Hepatocyte (in vitro differentiated cells): ENCODE results near the gene ICE1. TPM values are rescaled to one million over a fixed set of nuclear protein-coding genes. Genes with fewer than 3 reads are reported as not detected.
A peak's percentile ranks its signal among the peaks of the same experiment; 100 is the strongest.

Experiments used
- DNase-seq: peaks from one replicate; pipeline ENCODE4 v3.0.0-alpha.2; 2016; ENCODE audit warnings: low spot score
- H2AFZ ChIP-seq: fragments of 200-600 bp; sonication (generic); 2 replicates; pipeline ENCODE4 v1.6.0; 2016; ENCODE audit warnings: antibody characterized with exemption, mild to moderate bottlenecking
- H3K27ac ChIP-seq: fragments of 200-600 bp; sonication (generic); 2 replicates; pipeline ENCODE4 v1.5.1; 2016; ENCODE audit warnings: mild to moderate bottlenecking
- H3K27me3 ChIP-seq: fragments of 200-600 bp; sonication (generic); 2 replicates; pipeline ENCODE4 v1.6.1; 2016
- H3K36me3 ChIP-seq: fragments of 200-600 bp; sonication (generic); replicated peaks from 2 replicates; pipeline ENCODE4 v1.5.1; 2016; ENCODE audit warnings: low read depth; ENCODE audit not compliant: insufficient read depth
- H3K4me1 ChIP-seq: fragments of 200-600 bp; sonication (generic); 2 replicates; pipeline ENCODE4 v1.5.1; 2016; ENCODE audit warnings: mild to moderate bottlenecking, moderate library complexity; ENCODE audit not compliant: insufficient read depth
- H3K4me2 ChIP-seq: fragments of 200-600 bp; sonication (generic); 2 replicates; pipeline ENCODE4 v1.6.0; 2016
- H3K4me3 ChIP-seq: fragments of 200-600 bp; sonication (generic); 2 replicates; pipeline ENCODE4 v1.5.1; 2016; ENCODE audit warnings: mild to moderate bottlenecking
- H3K79me2 ChIP-seq: fragments of 200-600 bp; sonication (generic); 2 replicates; pipeline ENCODE4 v1.6.0; 2017; ENCODE audit warnings: mild to moderate bottlenecking
- H3K9me2 ChIP-seq: fragments of 200-600 bp; sonication (generic); replicated peaks from 2 replicates; pipeline ENCODE4 v1.6.0; 2017; ENCODE audit warnings: mild to moderate bottlenecking; ENCODE audit not compliant: insufficient read depth
- H3K9me3 ChIP-seq: fragments of 200-600 bp; sonication (generic); 2 replicates; pipeline ENCODE4 v1.5.1; 2016; ENCODE audit warnings: low read depth, mild to moderate bottlenecking
- H4K20me1 ChIP-seq: fragments of 200-600 bp; sonication (generic); 2 replicates; pipeline ENCODE4 v1.6.0; 2016; ENCODE audit warnings: mild to moderate bottlenecking; ENCODE audit not compliant: insufficient read depth, poor library complexity, severe bottlenecking
- EZH2 ChIP-seq: fragments of 200-600 bp; sonication (generic); IDR thresholded peaks from 2 replicates; pipeline ENCODE4 v1.6.1; 2016; ENCODE audit warnings: antibody characterized with exemption, mild to moderate bottlenecking, borderline replicate concordance
- EZH2phosphoT487 ChIP-seq: fragments of 200-600 bp; sonication (generic); IDR thresholded peaks from one replicate; pipeline ENCODE4 v1.6.1; 2018; ENCODE audit warnings: antibody characterized with exemption, mild to moderate bottlenecking, low read depth, moderate library complexity; ENCODE audit not compliant: unreplicated experiment, severe bottlenecking
- WGBS: methylation state at CpG from one replicate; pipeline ENCODE4 v1.1.6; 2016; ENCODE audit warnings: low lambda C conversion rate; ENCODE audit errors: missing lambda C conversion rate; 5-methylcytosine and 5-hydroxymethylcytosine counted together
- polyA plus RNA-seq: library from polyadenylated mRNA; unstranded; fragments of >200 nt; fragmentation: Nextera tagmentation; extraction: Ambion mirVana; gene quantifications from 2 replicates; pipeline ENCODE4 v1.2.1, GENCODE V29; 2016
- total RNA-seq: library from RNA; depleted of rRNA; stranded (reverse); fragments of >200 nt; gene quantifications from 2 replicates; pipeline ENCODE4 v1.2.3, GENCODE V29; 2014
- TF ChIP-seq, protein P1 (sequence below): fragments of 200-600 bp; sonication (generic); IDR thresholded peaks from 2 replicates; pipeline ENCODE4 v1.5.1; 2016; ENCODE audit warnings: antibody characterized with exemption, mild to moderate bottlenecking; ENCODE audit not compliant: poor library complexity

Gene ICE1
- total and polyA plus RNA-seq, 2 experiments from 2014 or later: 9.5 to 26.5 TPM

DNA sequence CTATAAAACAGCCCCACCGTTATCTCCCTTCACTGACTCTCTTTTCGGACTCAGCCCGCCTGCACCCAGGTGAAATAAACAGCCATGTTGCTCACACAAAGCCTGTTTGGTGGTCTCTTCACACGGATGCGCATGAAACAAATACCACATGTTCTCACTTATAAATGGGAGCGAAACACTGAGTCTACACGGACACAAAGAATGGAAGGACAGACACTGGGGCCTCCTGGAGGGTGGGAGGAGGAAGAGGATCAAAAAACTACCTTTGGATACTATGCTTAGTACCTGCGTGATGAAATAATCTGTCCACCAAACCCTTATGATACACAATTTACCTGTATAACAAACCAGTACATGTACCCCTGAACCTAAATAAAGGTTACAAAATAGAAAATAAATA is 98.6 kb downstream of the ICE1 start:
- TF ChIP-seq, protein P1, sequence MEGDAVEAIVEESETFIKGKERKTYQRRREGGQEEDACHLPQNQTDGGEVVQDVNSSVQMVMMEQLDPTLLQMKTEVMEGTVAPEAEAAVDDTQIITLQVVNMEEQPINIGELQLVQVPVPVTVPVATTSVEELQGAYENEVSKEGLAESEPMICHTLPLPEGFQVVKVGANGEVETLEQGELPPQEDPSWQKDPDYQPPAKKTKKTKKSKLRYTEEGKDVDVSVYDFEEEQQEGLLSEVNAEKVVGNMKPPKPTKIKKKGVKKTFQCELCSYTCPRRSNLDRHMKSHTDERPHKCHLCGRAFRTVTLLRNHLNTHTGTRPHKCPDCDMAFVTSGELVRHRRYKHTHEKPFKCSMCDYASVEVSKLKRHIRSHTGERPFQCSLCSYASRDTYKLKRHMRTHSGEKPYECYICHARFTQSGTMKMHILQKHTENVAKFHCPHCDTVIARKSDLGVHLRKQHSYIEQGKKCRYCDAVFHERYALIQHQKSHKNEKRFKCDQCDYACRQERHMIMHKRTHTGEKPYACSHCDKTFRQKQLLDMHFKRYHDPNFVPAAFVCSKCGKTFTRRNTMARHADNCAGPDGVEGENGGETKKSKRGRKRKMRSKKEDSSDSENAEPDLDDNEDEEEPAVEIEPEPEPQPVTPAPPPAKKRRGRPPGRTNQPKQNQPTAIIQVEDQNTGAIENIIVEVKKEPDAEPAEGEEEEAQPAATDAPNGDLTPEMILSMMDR: no peak
- no peak for TF ChIP-seq EZH2phosphoT487
- TF ChIP-seq EZH2: no peak
- H3K4me3 ChIP-seq: no peak overlapping the region
- no peaks in the 10 kb centered on the region for H3K9me3 ChIP-seq
- H3K9me2 ChIP-seq: no peaks in the 10 kb centered on the region
- no peaks in the 10 kb centered on the region for H3K36me3 ChIP-seq
- no peaks in the 10 kb centered on the region for H3K27me3 ChIP-seq
- H4K20me1 ChIP-seq: no peaks in the 10 kb centered on the region
- no peak overlapping the region for H2AFZ ChIP-seq
- H3K79me2 ChIP-seq: no peaks in the 10 kb centered on the region
- 71% methylated on average over 8 of the region's 8 CpGs for WGBS
- no peak overlapping the region for H3K4me2 ChIP-seq
- H3K27ac ChIP-seq: no peak overlapping the region
- H3K4me1 ChIP-seq: no peaks in the 10 kb centered on the region
- DNase-seq: no peak

DNA sequence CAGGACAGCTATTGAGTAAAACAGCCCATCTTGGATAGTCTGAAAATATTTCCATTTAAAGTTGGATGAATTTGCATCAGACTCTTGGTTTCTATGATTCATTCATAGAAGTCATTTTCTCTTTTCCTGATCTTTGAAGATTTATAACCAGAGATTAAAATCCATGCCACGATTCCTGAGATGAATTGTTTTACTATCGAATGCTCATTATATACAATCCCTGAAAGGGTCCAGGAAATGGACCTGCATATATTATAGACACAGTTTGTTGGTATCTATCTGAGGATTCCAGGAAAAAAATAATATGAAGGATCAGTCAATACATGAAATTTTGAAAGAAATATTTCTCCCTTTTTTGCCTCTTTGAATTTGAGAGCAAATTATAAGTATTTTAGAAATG is 99.0 kb downstream of the ICE1 start:
- no peaks in the 10 kb centered on the region for H3K4me1 ChIP-seq
- no peak overlapping the region for H2AFZ ChIP-seq
- H3K36me3 ChIP-seq: no peaks in the 10 kb centered on the region
- H3K4me3 ChIP-seq: no peak overlapping the region
- H3K27me3 ChIP-seq: no peaks in the 10 kb centered on the region
- no peak overlapping the region for H3K4me2 ChIP-seq
- TF ChIP-seq, protein P1: no peak
- TF ChIP-seq EZH2: no peak
- TF ChIP-seq EZH2phosphoT487: no peak
- no peak for DNase-seq
- H3K9me3 ChIP-seq: no peaks in the 10 kb centered on the region
- no peaks in the 10 kb centered on the region for H3K79me2 ChIP-seq
- no peaks in the 10 kb centered on the region for H3K9me2 ChIP-seq
- H3K27ac ChIP-seq: no peak overlapping the region
- WGBS: 87% methylated on average over 2 of the region's 2 CpGs
- H4K20me1 ChIP-seq: no peaks in the 10 kb centered on the region

DNA sequence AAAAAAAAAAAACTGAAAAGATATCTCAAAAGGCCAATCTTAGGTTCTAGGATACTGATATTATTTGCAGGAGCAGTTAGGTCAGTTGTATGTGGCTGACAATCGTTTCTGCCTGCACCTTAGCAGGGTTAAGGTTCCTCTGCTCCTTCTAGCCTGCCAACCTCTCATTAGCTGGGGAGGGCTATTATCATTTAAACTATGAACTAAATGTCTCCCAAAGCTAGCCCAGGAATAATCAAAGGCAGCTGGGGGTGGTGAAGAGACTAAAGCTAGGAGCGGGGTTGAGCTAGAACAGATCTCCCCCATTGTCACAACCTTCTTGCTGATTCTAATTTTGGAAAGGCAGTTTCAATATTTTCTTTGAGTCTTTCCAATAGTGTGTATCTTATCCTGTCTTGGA is 99.9 kb downstream of the ICE1 start:
- no peaks in the 10 kb centered on the region for H3K9me3 ChIP-seq
- H3K9me2 ChIP-seq: no peaks in the 10 kb centered on the region
- no peak overlapping the region for H3K4me2 ChIP-seq
- H3K36me3 ChIP-seq: no peaks in the 10 kb centered on the region
- H3K79me2 ChIP-seq: no peaks in the 10 kb centered on the region
- H3K4me1 ChIP-seq: no peaks in the 10 kb centered on the region
- no peaks in the 10 kb centered on the region for H4K20me1 ChIP-seq
- H2AFZ ChIP-seq: no peak overlapping the region
- no peak overlapping the region for H3K27ac ChIP-seq
- WGBS: 56% methylated on average over 2 of the region's 2 CpGs
- TF ChIP-seq, protein P1: no peak
- no peak for TF ChIP-seq EZH2
- TF ChIP-seq EZH2phosphoT487: no peak
- no peak for DNase-seq
- H3K27me3 ChIP-seq: no peaks in the 10 kb centered on the region
- no peak overlapping the region for H3K4me3 ChIP-seq

DNA sequence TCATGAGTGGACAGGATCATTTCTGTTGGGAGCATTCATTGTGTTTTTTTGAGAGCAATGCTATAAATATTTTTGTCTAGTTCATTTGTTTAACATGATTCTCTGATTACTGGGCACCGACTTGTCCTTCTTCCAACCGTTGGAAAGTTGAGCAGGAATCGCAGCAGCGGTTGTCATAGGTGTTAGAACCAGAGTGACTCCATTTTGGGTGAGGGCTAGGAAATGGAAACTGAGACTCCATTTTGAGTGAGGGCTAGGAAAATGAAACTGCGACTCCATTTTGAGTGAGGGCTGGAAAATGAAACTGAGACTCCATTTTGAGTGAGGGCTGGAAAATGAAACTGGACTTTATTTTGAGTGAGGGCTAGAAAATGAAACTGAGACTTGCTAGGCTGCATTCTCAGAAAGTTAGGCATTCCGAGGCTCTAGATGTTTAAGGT is 100.6 kb downstream of the ICE1 start:
- no peaks in the 10 kb centered on the region for H3K4me1 ChIP-seq
- peak overlapping the region; percentile 41 for H2AFZ ChIP-seq
- 89% methylated on average over 6 of the region's 6 CpGs for WGBS
- H3K9me2 ChIP-seq: no peaks in the 10 kb centered on the region
- H3K79me2 ChIP-seq: no peaks in the 10 kb centered on the region
- TF ChIP-seq EZH2 (no peak), EZH2phosphoT487 (no peak)
- TF ChIP-seq, protein P1: no peak
- no peak for DNase-seq
- H3K27me3 ChIP-seq: no peaks in the 10 kb centered on the region
- H3K4me2 ChIP-seq: no peak overlapping the region
- no peak overlapping the region for H3K4me3 ChIP-seq
- no peaks in the 10 kb centered on the region for H4K20me1 ChIP-seq
- no peaks in the 10 kb centered on the region for H3K9me3 ChIP-seq
- no peaks in the 10 kb centered on the region for H3K36me3 ChIP-seq
- H3K27ac ChIP-seq: no peak overlapping the region
